Activated CD4-positive, alpha-beta T cell treated with anti-CD3 and anti-CD28 coated beads for 36 hours (primary cell): ENCODE results near the gene TRABD2B. TPM values are rescaled to one million over a fixed set of nuclear protein-coding genes. Genes with fewer than 3 reads are reported as not detected.

ENCODE experiments used
- ATAC-seq: fragments of 200-7000 bp; cut with Tn5 transposase; one replicate; pipeline ENCODE4 v1.10.0; 2021; ENCODE audit warnings: mild to moderate bottlenecking, moderate library complexity
- CTCF ChIA-PET: fragments of 350-600 bp; sonication (Branson Sonifier 250); formaldehyde crosslinking; loops from one replicate; lab custom pipeline; 2021; ENCODE audit warnings: antibody characterized with exemption; lab: Charles Lee
- POLR2A ChIA-PET: fragments of 350-600 bp; sonication (Branson Sonifier 250); formaldehyde crosslinking; loops from one replicate; lab custom pipeline; 2021; ENCODE audit warnings: antibody characterized with exemption, inconsistent platforms; lab: Charles Lee
- DNase-seq: peaks from one replicate; pipeline ENCODE4 v3.0.0-alpha.2; 2020
- H3K27ac Mint-ChIP-seq: one replicate; pipeline ENCODE4 v1.8.0; 2021; ENCODE audit warnings: mixed read lengths
- H3K27me3 Mint-ChIP-seq: one replicate; pipeline ENCODE4 v1.8.0; 2021; ENCODE audit warnings: mixed read lengths
- H3K36me3 Mint-ChIP-seq: one replicate; pipeline ENCODE4 v1.8.0; 2021; ENCODE audit warnings: low read depth, mixed read lengths
- H3K4me1 Mint-ChIP-seq: one replicate; pipeline ENCODE4 v1.8.0; 2021; ENCODE audit warnings: mixed read lengths
- H3K4me3 Mint-ChIP-seq: one replicate; pipeline ENCODE4 v1.8.0; 2021; ENCODE audit warnings: mild to moderate bottlenecking, moderate library complexity, mixed read lengths
- H3K9me3 Mint-ChIP-seq: one replicate; pipeline ENCODE4 v1.8.0; 2021; ENCODE audit warnings: low read depth, mixed read lengths
- intact Hi-C, 2 experiments: fragments of 100-400 bp; cut with DNase I in 1 of 2; cut with micrococcal nuclease in 1 of 2; formaldehyde crosslinking; loops; one replicate each; pipeline versions ENCODE4 v1.14.2 to v1.15.1; 2022 to 2024; cut with DNase I, micrococcal nuclease
- total RNA-seq, 2 experiments: library from RNA; stranded (reverse); gene quantifications; one replicate each; pipeline ENCODE4 v1.2.3, GENCODE V29; 2021

TRABD2B gene
- total RNA-seq, 2 experiments from 2014 or later, result not detected

DNA sequence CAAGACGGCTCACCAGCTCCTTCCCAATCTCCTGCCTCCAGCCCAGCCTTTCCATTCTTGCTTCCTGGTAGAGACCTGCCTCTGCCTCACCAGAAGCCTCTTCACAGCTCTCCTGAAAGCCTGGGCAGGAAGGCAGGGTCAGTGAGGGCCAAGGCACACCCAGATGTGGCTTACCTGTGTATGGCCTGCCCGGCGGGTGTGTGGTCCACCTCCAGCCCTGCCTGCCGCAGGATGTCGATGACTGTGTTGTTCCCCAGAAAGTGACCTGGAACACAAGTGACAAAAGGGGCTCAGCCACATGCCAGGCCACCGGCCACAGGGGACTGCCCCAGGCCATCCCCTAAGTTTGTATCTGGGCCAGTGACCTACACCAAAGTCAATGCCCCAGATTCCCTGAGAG lies 218.9 kb downstream of the TRABD2B start:
- Mint-ChIP-seq H3K27me3 (no peaks in the 10 kb centered on the region), H3K9me3 (no peaks in the 10 kb centered on the region), H3K36me3 (no peaks in the 10 kb centered on the region), H3K4me3 (no peak overlapping the region), H3K27ac (no peak overlapping the region), H3K4me1 (no peaks in the 10 kb centered on the region)
- no peak for ATAC-seq
- intact Hi-C loops, result no loop called here
- CTCF ChIA-PET, result no interaction called here
- POLR2A ChIA-PET, result no interaction called here
- DNase-seq, result no peak

DNA sequence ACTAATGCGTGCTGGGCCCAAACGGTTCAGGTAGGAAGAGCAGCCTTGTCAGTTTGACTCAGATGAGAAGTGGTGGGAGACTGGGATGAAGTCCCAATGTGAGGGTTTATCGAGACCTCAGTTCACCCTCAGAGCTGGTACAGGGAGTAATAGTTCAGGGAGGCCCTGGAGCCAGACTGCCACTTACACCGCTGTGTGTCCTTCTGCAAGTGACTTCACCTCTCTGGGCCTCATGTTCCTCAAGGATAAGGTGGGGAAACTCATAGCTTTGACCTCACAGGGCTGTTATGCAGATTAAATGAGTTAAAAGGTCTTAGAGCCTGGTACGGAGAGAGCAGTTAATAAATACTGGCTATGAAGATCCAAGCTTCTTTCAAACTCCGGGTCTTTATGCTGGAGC lies 219.9 kb downstream of the TRABD2B start:
- ChIA-PET CTCF (no interaction called here), POLR2A (no interaction called here)
- Mint-ChIP-seq H3K4me1 (no peaks in the 10 kb centered on the region), H3K27ac (no peak overlapping the region), H3K4me3 (no peak overlapping the region), H3K9me3 (no peaks in the 10 kb centered on the region), H3K27me3 (no peaks in the 10 kb centered on the region), H3K36me3 (no peaks in the 10 kb centered on the region)
- ATAC-seq (no peak), DNase-seq (no peak)
- intact Hi-C loops, result no loop called here

GRCh38 chr1:47776667-47777131 lies 220.5 kb downstream of the TRABD2B start:
- ChIA-PET CTCF (no interaction called here), POLR2A (no interaction called here)
- intact Hi-C loops, result no loop called here
- DNase-seq (no peak), ATAC-seq (no peak)
- Mint-ChIP-seq H3K36me3 (no peaks in the 10 kb centered on the region), H3K4me1 (no peaks in the 10 kb centered on the region), H3K27me3 (no peaks in the 10 kb centered on the region), H3K4me3 (no peak overlapping the region), H3K9me3 (no peaks in the 10 kb centered on the region), H3K27ac (no peak overlapping the region)

DNA sequence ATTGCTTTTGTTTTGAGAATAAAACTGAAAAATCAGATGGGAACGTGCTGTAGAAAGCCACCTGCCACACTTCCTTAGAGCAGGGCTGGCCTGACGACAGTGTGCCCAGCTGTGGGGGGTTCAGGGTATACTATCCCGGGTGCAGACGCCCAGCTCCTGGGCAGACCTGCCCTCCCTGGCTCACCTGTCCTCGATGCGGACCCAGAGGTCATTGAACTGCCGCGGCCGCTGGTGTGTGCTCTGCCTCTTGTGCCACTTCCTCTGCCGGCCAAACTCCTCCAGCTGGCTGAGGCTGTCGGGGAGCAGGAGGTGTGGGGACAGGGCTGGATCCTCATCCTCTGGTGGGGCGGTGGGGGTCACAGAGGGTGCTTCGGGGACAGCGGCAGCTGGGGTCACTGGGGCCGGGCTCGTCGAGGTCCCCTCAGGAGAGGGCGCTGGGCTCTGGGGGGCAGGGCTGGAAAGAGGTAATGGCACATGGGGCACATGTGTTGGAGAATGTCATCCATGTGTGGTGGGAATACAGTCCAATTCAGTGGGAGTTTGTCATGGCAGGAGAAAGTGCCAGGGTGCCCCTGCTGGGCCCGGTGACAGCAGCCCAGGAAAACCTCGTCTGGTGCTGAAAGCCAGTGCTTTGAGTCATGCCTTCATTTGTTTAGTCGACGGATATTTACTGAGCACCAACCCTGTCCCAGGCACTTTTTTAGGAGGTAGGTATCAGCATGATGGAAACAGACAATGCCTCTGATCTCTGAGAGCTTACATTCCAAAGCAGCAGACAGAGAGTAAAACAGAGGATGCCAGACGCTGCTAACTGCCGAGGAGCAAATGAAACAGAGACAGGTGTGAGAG lies 222.0 kb downstream of the TRABD2B start:
- H3K27ac Mint-ChIP-seq, result no peak overlapping the region
- DNase-seq (no peak), ATAC-seq (no peak)
- H3K36me3 Mint-ChIP-seq, result no peaks in the 10 kb centered on the region
- H3K27me3 Mint-ChIP-seq, result no peaks in the 10 kb centered on the region
- POLR2A ChIA-PET, result no interaction called here
- no peaks in the 10 kb centered on the region for H3K9me3 Mint-ChIP-seq
- CTCF ChIA-PET, result no interaction called here
- H3K4me1 Mint-ChIP-seq, result no peaks in the 10 kb centered on the region
- intact Hi-C loops, result no loop called here
- no peak overlapping the region for H3K4me3 Mint-ChIP-seq

DNA sequence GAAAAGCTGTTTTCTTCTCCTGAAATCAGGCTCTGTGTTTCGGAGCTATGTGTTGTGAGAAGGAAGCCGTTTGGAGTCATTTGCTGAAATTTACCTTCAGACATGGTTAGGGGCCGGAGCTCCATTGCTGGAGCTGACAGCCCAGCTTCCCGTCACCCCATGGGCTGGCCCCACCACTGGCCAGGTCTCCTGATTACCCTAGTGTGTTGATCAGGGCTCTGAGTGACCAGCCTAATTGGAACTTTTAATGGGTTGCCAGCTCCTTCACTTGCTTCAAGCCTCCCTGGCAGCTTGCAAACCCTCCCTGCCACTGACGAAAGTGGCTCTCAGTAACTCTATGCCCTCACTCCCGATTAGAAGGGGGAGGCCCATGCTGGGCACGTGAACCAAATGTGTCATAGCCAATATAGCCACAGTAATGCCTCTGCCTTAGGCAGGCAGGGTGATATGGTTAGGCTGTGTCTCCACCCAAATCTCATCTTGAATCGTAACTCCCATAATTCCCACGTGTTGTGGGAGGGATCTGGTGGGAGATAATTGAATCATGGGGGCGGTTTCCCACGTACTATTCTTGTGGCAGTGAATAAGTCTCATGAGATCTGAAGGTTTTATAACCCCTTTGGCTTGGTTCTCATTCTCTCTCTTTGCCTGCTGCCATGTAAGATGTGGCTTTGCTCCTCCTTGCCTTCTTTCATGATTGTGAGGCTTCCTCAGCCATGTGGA lies 224.1 kb downstream of the TRABD2B start:
- intact Hi-C loops, result no loop called here
- ChIA-PET POLR2A (no interaction called here), CTCF (no interaction called here)
- no peak overlapping the region for H3K27ac Mint-ChIP-seq
- H3K4me3 Mint-ChIP-seq, result no peak overlapping the region
- ATAC-seq, result no peak
- H3K27me3 Mint-ChIP-seq, result no peaks in the 10 kb centered on the region
- H3K9me3 Mint-ChIP-seq, result no peaks in the 10 kb centered on the region
- H3K36me3 Mint-ChIP-seq, result no peaks in the 10 kb centered on the region
- no peaks in the 10 kb centered on the region for H3K4me1 Mint-ChIP-seq
- DNase-seq, result no peak

DNA sequence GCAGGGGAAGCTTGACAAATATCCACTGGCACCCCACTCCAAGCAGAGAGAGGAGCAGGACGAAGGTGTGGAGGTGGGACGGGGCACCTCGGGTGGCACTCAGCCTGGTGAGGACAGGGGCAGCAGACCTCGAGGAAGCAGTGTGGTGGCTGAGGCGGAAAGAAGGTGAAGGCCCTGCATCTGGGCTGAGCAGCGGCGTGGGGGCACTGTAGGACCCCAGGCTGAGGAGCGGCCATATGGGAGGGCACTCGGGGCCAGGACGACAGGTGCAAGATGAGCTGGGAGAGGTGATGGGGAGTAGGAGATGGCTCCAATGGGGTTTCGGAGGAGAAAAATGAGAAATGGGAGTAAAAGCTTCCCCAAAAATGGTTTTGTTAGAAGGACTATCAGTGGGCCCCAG lies 224.9 kb downstream of the TRABD2B start:
- ChIA-PET CTCF (no interaction called here), POLR2A (no interaction called here)
- Mint-ChIP-seq H3K36me3 (no peaks in the 10 kb centered on the region), H3K4me3 (no peak overlapping the region), H3K27me3 (no peaks in the 10 kb centered on the region), H3K9me3 (no peaks in the 10 kb centered on the region), H3K4me1 (no peaks in the 10 kb centered on the region), H3K27ac (no peak overlapping the region)
- ATAC-seq (no peak), DNase-seq (no peak)
- intact Hi-C loops, result no loop called here

GRCh38 chr1:47771751-47772150 lies 225.4 kb downstream of the TRABD2B start:
- no peaks in the 10 kb centered on the region for H3K27me3 Mint-ChIP-seq
- ChIA-PET POLR2A (no interaction called here), CTCF (no interaction called here)
- intact Hi-C loops, result no loop called here
- no peaks in the 10 kb centered on the region for H3K4me1 Mint-ChIP-seq
- H3K27ac Mint-ChIP-seq, result no peak overlapping the region
- H3K9me3 Mint-ChIP-seq, result no peaks in the 10 kb centered on the region
- no peak overlapping the region for H3K4me3 Mint-ChIP-seq
- ATAC-seq (no peak), DNase-seq (no peak)
- H3K36me3 Mint-ChIP-seq, result no peaks in the 10 kb centered on the region

DNA sequence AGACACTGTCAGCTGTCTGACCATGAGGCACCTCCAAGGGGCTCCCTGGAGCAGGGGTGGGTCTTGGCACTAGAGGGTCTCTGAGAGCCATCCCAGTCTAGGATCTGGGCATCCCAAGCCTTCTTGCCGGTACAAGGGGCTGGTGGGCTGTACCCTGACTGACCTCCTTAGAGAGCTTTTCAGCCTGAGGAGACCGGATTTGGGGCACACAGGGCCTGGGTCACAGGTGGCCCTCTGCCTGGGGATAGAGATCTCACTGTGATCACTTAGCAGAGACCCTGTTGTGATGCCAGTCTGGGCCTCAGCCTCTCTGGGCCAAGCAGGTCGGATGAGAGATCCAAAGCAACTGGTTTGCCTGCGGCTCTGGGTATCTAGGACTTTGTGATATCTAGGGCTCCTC lies 227.2 kb downstream of the TRABD2B start:
- H3K27me3 Mint-ChIP-seq, result no peaks in the 10 kb centered on the region
- CTCF ChIA-PET, result no interaction called here
- H3K9me3 Mint-ChIP-seq, result no peaks in the 10 kb centered on the region
- intact Hi-C loops, result no loop called here
- no peak overlapping the region for H3K4me3 Mint-ChIP-seq
- H3K36me3 Mint-ChIP-seq, result no peaks in the 10 kb centered on the region
- no peaks in the 10 kb centered on the region for H3K4me1 Mint-ChIP-seq
- H3K27ac Mint-ChIP-seq, result no peak overlapping the region
- ATAC-seq (no peak), DNase-seq (no peak)
- POLR2A ChIA-PET, result no interaction called here

DNA sequence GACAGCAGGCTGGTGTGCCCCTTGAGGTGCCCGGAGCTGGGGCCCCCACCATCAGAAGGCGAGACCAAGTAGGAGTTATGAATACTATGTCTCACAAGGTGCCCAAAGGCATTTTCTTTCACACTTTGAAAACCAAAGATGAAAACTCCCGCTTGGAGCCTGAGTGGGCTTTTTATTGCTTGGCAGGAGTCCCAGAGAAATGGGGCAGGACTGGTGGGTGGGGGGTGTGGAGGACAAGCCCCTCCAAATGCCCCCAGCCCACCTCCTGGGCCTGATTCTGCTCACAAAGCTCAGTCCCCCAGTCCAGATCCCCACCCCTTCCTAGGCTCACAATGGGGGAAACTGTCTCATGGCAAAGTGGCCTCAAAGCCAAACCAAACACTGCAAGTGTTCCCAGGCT lies 227.9 kb downstream of the TRABD2B start:
- DNase-seq, result no peak
- ChIA-PET CTCF (no interaction called here), POLR2A (no interaction called here)
- no peak for ATAC-seq
- H3K4me3 Mint-ChIP-seq, result no peak overlapping the region
- no peak overlapping the region for H3K27ac Mint-ChIP-seq
- intact Hi-C loops, result no loop called here
- no peaks in the 10 kb centered on the region for H3K27me3 Mint-ChIP-seq
- H3K36me3 Mint-ChIP-seq, result no peaks in the 10 kb centered on the region
- no peaks in the 10 kb centered on the region for H3K9me3 Mint-ChIP-seq
- H3K4me1 Mint-ChIP-seq, result no peaks in the 10 kb centered on the region

- Mint-ChIP-seq H3K4me1 (no peaks in the 10 kb centered on the region), H3K4me3 (no peak overlapping the region), H3K36me3 (no peaks in the 10 kb centered on the region), H3K9me3 (no peaks in the 10 kb centered on the region), H3K27me3 (peaks cover 3% of the 10 kb centered on the region), H3K27ac (no peak overlapping the region)
- CTCF ChIA-PET, result no interaction called here
- POLR2A ChIA-PET, result no interaction called here
- ATAC-seq (no peak), DNase-seq (no peak)
- intact Hi-C loops, result no loop called here
These were observed 229.5 kb downstream of the TRABD2B start for GRCh38 chr1:47767741-47768100.

DNA sequence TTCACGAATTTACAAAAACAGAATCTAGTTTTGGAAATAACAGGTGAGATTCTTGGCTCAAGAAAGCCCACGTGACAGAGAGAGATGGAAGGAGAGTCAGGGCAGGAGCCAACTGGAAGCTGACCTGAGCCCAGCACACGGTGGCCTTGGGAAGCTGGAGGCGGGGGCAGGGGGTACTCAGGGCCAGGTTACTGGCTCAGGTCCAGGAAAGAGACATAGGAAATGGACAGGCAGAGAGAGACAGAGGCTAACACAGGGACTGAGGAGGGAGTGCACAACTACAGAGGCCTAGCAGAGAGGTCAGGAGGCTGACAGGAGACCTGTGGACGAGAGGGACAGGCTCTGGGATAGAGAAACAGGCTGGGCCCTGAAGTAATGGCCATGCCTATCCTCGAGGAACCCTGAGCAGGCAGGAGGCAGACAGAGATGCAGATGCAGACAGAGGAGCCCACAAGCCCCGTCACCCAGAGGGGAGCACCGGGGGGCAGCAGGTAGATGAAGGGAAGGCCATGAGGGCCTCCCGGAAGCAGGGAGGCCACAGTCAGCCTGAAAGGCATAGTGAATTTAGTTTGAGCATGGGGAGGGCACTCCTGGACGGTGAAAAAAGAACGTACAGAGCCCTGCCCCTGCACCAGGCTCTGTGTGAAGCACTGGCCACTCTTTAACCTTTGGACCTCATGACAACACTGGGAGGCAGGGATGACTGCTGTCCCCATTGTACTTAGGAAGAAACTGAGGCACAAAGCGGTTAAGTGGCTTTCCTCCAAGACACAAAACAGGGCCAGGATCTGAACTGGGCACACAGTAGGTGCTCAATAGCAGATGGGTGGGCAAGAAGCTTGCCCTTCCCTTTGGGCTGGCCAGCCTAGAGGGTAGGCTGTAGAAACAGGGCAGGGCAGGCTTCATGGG lies 230.1 kb downstream of the TRABD2B start:
- POLR2A ChIA-PET, result no interaction called here

More for the DNA sequence above, 230.1 kb downstream of the TRABD2B start:
- CTCF ChIA-PET, result no interaction called here
- Mint-ChIP-seq H3K4me3 (no peak overlapping the region), H3K27ac (no peak overlapping the region), H3K36me3 (no peaks in the 10 kb centered on the region), H3K4me1 (no peaks in the 10 kb centered on the region), H3K27me3 (peaks cover 3% of the 10 kb centered on the region), H3K9me3 (no peaks in the 10 kb centered on the region)
- intact Hi-C loops, result no loop called here
- DNase-seq (no peak), ATAC-seq (no peak)
